Measurements from ENCODE around the gene HIVEP3. TPM values are rescaled to one million over a fixed set of nuclear protein-coding genes. Genes with fewer than 3 reads are reported as not detected.

HIVEP3 gene
- total RNA-seq, 1 donor from 2014 or later = 3.6 TPM

GRCh38 chr1:41723786-41724185, 194.9 kb downstream of the HIVEP3 start:
- no peak overlapping the region for H3K27ac Mint-ChIP-seq (ENCODE audit: unreplicated experiment)
- H3K36me3 Mint-ChIP-seq (ENCODE audit: low read depth) = no peaks in the 10 kb centered on the region
- TF ChIP-seq CTCF (IDR thresholded peaks at IDR 0.05) = no peak
- no peaks in the 10 kb centered on the region for H3K27me3 Mint-ChIP-seq (ENCODE audit: low read depth)
- DNase-seq (ENCODE audit: low spot score) = no peak
- peaks cover 17% of the 10 kb centered on the region for H3K4me1 Mint-ChIP-seq (ENCODE audit: low read depth)
- H3K4me3 Mint-ChIP-seq (ENCODE audit: unreplicated experiment) = no peak overlapping the region
- H3K9me3 Mint-ChIP-seq (ENCODE audit: low read depth) = no peaks in the 10 kb centered on the region

- Mint-ChIP-seq H3K36me3 (ENCODE audit: low read depth) (no peaks in the 10 kb centered on the region), H3K4me3 (ENCODE audit: unreplicated experiment) (no peak overlapping the region), H3K27ac (ENCODE audit: unreplicated experiment) (no peak overlapping the region), H3K4me1 (ENCODE audit: low read depth) (peaks cover 11% of the 10 kb centered on the region), H3K9me3 (ENCODE audit: low read depth) (no peaks in the 10 kb centered on the region), H3K27me3 (ENCODE audit: low read depth) (no peaks in the 10 kb centered on the region)
- no peak for DNase-seq (ENCODE audit: low spot score)
- TF ChIP-seq CTCF (IDR thresholded peaks at IDR 0.05) = no peak
These were observed 196.5 kb downstream of the HIVEP3 start for GRCh38 chr1:41722184-41722583.

GRCh38 chr1:41720861-41721410, 197.8 kb downstream of the HIVEP3 start:
- H3K36me3 Mint-ChIP-seq (ENCODE audit: low read depth) = no peaks in the 10 kb centered on the region
- H3K27ac Mint-ChIP-seq (ENCODE audit: unreplicated experiment) = no peak overlapping the region
- DNase-seq (ENCODE audit: low spot score) = no peak
- no peaks in the 10 kb centered on the region for H3K9me3 Mint-ChIP-seq (ENCODE audit: low read depth)
- peaks cover 10% of the 10 kb centered on the region for H3K4me1 Mint-ChIP-seq (ENCODE audit: low read depth)
- no peaks in the 10 kb centered on the region for H3K27me3 Mint-ChIP-seq (ENCODE audit: low read depth)
- H3K4me3 Mint-ChIP-seq (ENCODE audit: unreplicated experiment) = no peak overlapping the region
- TF ChIP-seq CTCF (IDR thresholded peaks at IDR 0.05) = no peak

GRCh38 chr1:41719590-41719989, 199.1 kb downstream of the HIVEP3 start:
- no peaks in the 10 kb centered on the region for H3K36me3 Mint-ChIP-seq (ENCODE audit: low read depth)
- H3K27me3 Mint-ChIP-seq (ENCODE audit: low read depth) = no peaks in the 10 kb centered on the region
- no peak overlapping the region for H3K4me3 Mint-ChIP-seq (ENCODE audit: unreplicated experiment)
- no peaks in the 10 kb centered on the region for H3K9me3 Mint-ChIP-seq (ENCODE audit: low read depth)
- no peak overlapping the region for H3K27ac Mint-ChIP-seq (ENCODE audit: unreplicated experiment)
- TF ChIP-seq CTCF (IDR thresholded peaks at IDR 0.05) = no peak
- no peak for DNase-seq (ENCODE audit: low spot score)
- H3K4me1 Mint-ChIP-seq (ENCODE audit: low read depth) = peaks cover 12% of the 10 kb centered on the region

- Mint-ChIP-seq H3K36me3 (ENCODE audit: low read depth) (no peaks in the 10 kb centered on the region), H3K9me3 (ENCODE audit: low read depth) (no peaks in the 10 kb centered on the region), H3K4me1 (ENCODE audit: low read depth) (peaks cover 12% of the 10 kb centered on the region), H3K4me3 (ENCODE audit: unreplicated experiment) (no peak overlapping the region), H3K27me3 (ENCODE audit: low read depth) (no peaks in the 10 kb centered on the region), H3K27ac (ENCODE audit: unreplicated experiment) (no peak overlapping the region)
- TF ChIP-seq CTCF (IDR thresholded peaks at IDR 0.05) = no peak
- no peak for DNase-seq (ENCODE audit: low spot score)
These were observed 199.6 kb downstream of the HIVEP3 start for GRCh38 chr1:41719128-41719527.

Data from chondrocyte (in vitro differentiated cells).